Dendritic cell treated with granulocyte-macrophage colony-stimulating factor and Interleukin-4, amounts not matched to agents 40 ng/mL and 50 ng/mL, for 4 days (primary cell): ENCODE data around the gene CALN1.
"Not testable (repeated sequence)": the region's sequence is repeated elsewhere in the genome, so short reads cannot be mapped to it uniquely, and the experiment has no call there.

ENCODE experiments used
- H3K27ac Mint-ChIP-seq: one replicate; pipeline ENCODE4 v1.8.0; 2022; ENCODE audit warnings: mild to moderate bottlenecking, mixed read lengths
- H3K27me3 Mint-ChIP-seq: one replicate; pipeline ENCODE4 v1.8.0; 2022; ENCODE audit warnings: mild to moderate bottlenecking, mixed read lengths
- H3K36me3 Mint-ChIP-seq: one replicate; pipeline ENCODE4 v1.8.0; 2022; ENCODE audit warnings: low read depth, mixed read lengths
- H3K4me1 Mint-ChIP-seq: one replicate; pipeline ENCODE4 v1.8.0; 2022; ENCODE audit warnings: low read depth, mixed read lengths
- H3K4me3 Mint-ChIP-seq: one replicate; pipeline ENCODE4 v1.8.0; 2022; ENCODE audit warnings: mild to moderate bottlenecking, moderate library complexity, mixed read lengths
- H3K9me3 Mint-ChIP-seq: one replicate; pipeline ENCODE4 v1.8.0; 2022; ENCODE audit warnings: mixed read lengths
- intact Hi-C: fragments of 100-400 bp; cut with micrococcal nuclease; formaldehyde crosslinking; loops from one replicate; pipeline ENCODE4 v1.15.0; 2022

The CALN1 gene

DNA sequence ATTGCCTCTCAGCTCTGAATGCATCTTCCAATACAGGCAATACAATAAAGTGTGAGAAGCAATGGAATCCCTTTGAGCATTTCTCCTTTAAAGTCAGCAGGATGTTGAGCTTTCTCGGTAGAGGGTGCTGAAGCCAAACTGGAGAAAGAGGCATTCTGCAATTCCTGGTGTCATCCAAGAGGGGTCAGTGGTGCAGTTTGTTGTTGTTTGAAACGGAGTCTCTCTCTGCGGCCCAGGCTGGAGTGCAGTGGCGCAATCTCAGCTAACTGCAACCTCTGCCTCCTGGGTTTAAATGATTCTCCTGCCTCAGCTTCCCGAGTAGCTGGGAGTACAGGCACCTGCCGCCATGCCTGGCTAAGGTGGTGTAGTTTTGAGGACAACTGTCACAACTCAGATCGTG, 486.5 kb downstream of the CALN1 start:
- Mint-ChIP-seq H3K27ac (no peak overlapping the region), H3K4me1 (no peaks in the 10 kb centered on the region), H3K36me3 (no peaks in the 10 kb centered on the region), H3K4me3 (no peak overlapping the region), H3K27me3 (no peaks in the 10 kb centered on the region), H3K9me3 (peaks cover 36% of the 10 kb centered on the region)
- intact Hi-C loops = no loop called here

DNA sequence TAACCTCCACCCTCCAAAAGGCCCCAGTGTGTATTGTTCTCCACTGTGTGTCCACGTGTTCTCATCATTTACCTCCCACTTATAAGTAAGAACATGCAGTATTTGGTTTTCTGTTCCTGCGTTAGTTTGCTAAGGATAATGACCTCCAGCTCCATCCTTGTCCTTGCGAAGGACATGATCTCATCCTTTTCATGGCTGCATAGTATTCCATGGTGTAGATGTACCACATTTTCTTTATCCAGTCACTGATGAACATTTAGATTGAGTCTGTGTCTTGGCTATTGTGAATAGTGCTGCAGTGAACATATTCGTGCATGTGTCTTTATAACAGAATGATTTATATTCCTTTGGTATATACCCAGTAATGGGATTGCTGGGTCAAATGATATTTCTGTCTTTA, 497.9 kb downstream of the CALN1 start:
- intact Hi-C loops, H3K36me3 Mint-ChIP-seq, H3K4me3 Mint-ChIP-seq, H3K27ac Mint-ChIP-seq, H3K27me3 Mint-ChIP-seq, H3K4me1 Mint-ChIP-seq: not testable (repeated sequence)
- H3K9me3 Mint-ChIP-seq = peaks cover 35% of the 10 kb centered on the region

DNA sequence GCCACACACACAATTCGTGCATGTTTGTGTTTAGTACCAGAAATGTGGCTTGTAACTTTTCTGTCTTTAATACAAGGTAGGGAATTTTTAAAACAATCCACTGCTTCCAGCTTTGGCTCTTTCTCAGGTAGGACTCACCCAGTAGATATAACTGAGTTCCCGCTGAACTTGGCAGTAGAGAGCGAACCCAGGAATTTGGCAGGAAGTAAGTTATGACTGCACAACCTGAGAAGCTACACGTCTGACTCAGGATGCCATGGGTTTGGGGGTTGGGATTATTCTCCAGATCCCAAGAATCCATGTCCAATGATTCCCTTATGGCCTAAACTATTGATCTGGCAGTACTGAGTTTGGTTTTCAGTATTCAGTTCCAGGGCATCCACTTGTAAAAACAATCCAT, 499.7 kb downstream of the CALN1 start:
- peaks cover 35% of the 10 kb centered on the region for H3K9me3 Mint-ChIP-seq
- no peak overlapping the region for H3K4me3 Mint-ChIP-seq
- H3K36me3 Mint-ChIP-seq = no peaks in the 10 kb centered on the region
- no peak overlapping the region for H3K27ac Mint-ChIP-seq
- intact Hi-C loops = no loop called here
- no peaks in the 10 kb centered on the region for H3K27me3 Mint-ChIP-seq
- H3K4me1 Mint-ChIP-seq = no peaks in the 10 kb centered on the region

DNA sequence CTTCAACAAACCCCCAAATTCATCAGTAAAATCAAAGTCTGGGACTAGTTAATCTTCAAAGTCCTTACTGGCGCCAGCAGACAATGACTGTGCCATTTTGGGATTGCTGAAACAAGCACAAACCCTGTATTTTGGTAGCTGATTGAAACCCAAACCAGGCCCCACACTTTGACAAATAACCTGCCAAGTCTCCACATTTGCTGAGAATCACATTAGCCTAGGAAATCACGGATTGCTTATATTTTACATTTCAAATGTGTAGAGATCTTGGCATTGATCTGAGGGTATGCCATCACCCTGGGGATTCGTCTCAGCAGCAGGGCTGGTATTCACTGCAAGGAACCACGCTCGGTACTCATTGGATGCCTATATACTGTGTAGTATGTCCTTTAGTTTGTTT, 501.1 kb downstream of the CALN1 start:
- Mint-ChIP-seq H3K27me3 (no peaks in the 10 kb centered on the region), H3K4me3 (no peak overlapping the region), H3K9me3 (peaks cover 38% of the 10 kb centered on the region), H3K27ac (no peak overlapping the region), H3K36me3 (no peaks in the 10 kb centered on the region), H3K4me1 (no peaks in the 10 kb centered on the region)
- intact Hi-C loops = no loop called here

DNA sequence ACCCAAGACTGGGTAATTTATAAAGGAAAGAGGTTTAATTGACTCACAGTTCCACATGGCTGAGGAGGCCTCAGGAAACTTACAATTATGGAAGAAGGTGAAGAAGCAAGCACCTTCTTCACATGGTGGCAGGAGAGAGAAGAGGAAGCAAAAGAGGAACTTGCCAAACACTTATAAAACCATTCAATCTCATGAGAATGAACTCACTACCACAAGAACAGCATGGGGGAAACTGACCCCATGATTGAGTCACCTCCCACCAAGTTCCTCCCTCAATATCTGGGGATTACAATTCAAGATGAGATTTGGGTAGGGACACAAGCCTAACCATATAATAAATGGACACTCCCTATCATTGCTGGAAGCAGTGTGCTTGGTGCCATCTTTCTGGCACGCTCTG, 506.3 kb downstream of the CALN1 start:
- intact Hi-C loops = no loop called here
- H3K27ac Mint-ChIP-seq = no peak overlapping the region
- H3K4me3 Mint-ChIP-seq = no peak overlapping the region
- peaks cover 42% of the 10 kb centered on the region for H3K9me3 Mint-ChIP-seq
- H3K4me1 Mint-ChIP-seq = no peaks in the 10 kb centered on the region
- no peaks in the 10 kb centered on the region for H3K27me3 Mint-ChIP-seq
- no peaks in the 10 kb centered on the region for H3K36me3 Mint-ChIP-seq

DNA sequence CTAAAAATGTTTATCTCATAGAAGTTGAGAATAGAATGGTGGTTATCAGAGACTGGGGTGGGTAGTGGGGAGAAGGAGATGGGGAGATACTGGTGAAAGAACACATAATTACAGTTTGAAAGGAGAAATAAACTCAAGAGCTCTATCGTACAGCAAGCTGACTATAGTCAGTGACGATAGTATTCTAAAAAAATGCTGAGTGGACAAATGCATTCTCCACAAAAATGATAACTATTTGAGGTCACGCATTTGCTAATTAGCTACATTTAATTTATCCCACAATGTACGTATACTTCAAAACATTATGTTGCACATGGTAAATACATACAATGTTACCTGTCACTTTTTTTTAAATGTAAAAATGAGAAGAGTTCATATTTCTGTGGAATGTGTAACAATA, 507.7 kb downstream of the CALN1 start:
- intact Hi-C loops = no loop called here
- Mint-ChIP-seq H3K27me3 (no peaks in the 10 kb centered on the region), H3K27ac (no peak overlapping the region), H3K9me3 (peaks cover 31% of the 10 kb centered on the region), H3K4me3 (no peak overlapping the region), H3K4me1 (no peaks in the 10 kb centered on the region), H3K36me3 (no peaks in the 10 kb centered on the region)

DNA sequence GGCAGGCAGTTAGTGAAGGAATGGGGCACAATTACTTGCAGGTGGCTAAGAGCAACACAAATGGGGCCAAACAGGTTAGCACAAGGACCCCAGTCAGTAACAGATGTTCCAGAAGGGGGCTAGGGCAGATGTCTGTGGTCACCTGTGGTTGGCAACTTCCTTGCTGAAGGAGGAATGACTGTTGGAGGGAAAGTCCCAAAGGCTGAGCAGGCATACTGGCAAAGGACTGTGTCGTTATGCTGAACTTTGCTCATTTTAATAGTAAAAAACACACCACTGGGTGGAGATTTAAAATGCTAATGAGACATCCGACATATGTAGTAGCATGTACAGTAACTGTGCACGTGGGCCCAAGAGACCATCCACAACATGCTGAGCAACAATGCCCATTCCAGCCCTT, 511.6 kb downstream of the CALN1 start:
- Mint-ChIP-seq H3K27me3 (no peaks in the 10 kb centered on the region), H3K27ac (no peak overlapping the region), H3K4me3 (no peak overlapping the region), H3K36me3 (no peaks in the 10 kb centered on the region), H3K4me1 (peaks cover 7% of the 10 kb centered on the region), H3K9me3 (peaks cover 17% of the 10 kb centered on the region)
- intact Hi-C loops = no loop called here

DNA sequence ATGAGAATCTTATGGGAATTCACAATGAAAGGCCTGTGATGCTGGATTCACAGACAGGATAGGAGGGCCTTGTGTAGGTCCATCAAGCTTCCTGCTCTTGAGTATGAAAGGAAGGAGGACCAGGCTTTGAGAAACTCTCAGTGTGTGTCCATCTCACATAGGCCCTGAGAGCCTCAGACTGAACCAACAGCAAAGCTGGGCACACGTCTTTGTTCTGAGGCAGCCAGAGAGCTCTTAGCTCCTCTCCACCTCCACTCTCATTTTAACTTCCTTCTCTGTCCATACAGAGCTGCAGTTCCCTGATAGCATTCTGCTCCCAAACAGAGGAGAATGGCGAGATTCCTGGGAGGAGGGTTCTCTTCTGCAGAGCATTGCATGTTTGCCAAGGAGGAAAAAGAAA, 515.6 kb downstream of the CALN1 start:
- no peaks in the 10 kb centered on the region for H3K27me3 Mint-ChIP-seq
- H3K36me3 Mint-ChIP-seq = no peaks in the 10 kb centered on the region

DNA sequence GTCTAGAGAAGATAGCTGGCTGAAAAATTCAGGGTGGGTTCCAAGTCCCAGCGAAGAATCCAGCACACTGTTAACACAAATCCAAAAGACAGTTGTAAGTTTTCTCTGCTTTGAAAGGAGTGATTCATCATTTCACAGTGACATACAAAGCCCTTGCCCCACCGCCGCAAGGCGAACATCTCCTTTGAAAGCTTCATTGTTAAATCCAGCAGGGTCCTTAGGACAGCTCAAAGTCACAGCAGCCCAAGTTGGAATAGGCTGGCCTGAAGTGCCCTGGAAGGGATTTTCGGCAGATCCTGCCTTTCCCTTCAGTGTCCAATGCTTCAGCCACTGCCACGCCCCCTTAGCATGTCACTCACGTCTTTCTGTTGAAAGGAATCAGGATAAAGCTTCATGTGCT, 526.1 kb downstream of the CALN1 start:
- H3K4me1 Mint-ChIP-seq = no peaks in the 10 kb centered on the region
- intact Hi-C loops = no loop called here
- no peaks in the 10 kb centered on the region for H3K27me3 Mint-ChIP-seq
- no peak overlapping the region for H3K27ac Mint-ChIP-seq
- H3K9me3 Mint-ChIP-seq = peaks cover 30% of the 10 kb centered on the region
- H3K36me3 Mint-ChIP-seq = no peaks in the 10 kb centered on the region
- no peak overlapping the region for H3K4me3 Mint-ChIP-seq

More for the DNA sequence above, 515.6 kb downstream of the CALN1 start:
- no peaks in the 10 kb centered on the region for H3K9me3 Mint-ChIP-seq
- no peak overlapping the region for H3K4me3 Mint-ChIP-seq
- H3K4me1 Mint-ChIP-seq = peaks cover 7% of the 10 kb centered on the region
- intact Hi-C loops = no loop called here
- no peak overlapping the region for H3K27ac Mint-ChIP-seq

DNA sequence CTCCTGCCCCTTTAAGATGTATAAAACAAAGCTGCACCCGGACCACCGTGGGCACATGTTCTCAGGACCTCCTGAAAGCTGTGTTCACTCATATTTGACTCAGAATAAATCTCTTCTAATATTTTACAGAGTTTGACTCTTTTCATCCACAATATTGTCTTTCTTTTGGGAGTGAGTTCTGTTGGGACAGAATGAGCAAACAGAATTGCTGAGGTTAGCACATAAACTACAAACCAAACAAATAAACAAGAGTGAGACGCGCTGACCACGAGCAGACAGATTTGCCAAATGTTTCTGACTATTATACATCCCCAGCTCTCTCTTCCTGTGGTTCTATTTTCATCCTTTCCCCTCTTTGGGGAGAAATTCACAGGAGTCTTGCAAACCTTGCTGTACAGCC, 526.7 kb downstream of the CALN1 start:
- Mint-ChIP-seq H3K27me3 (no peaks in the 10 kb centered on the region), H3K27ac (no peak overlapping the region), H3K4me1 (no peaks in the 10 kb centered on the region), H3K9me3 (peaks cover 35% of the 10 kb centered on the region), H3K36me3 (no peaks in the 10 kb centered on the region), H3K4me3 (no peak overlapping the region)
- intact Hi-C loops = no loop called here

DNA sequence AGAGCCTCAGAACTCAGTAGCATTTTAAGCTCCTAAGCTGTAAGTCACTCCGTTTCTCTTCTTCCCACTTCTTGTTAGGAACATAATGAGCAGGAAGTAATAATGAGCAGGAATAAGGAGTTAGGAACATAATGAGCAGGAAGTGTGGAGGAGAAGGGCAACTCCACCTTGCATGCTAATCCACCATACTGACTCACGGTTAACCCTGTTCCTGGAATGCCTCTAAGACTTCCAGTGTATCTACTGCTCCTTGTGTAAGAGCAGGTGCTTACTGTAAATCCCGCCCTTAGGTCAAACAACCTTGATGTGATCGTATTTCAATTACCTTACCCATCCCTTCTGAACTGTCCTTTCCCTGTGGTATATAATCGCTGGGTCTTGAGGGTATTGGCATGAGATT, 528.7 kb downstream of the CALN1 start:
- no peaks in the 10 kb centered on the region for H3K27me3 Mint-ChIP-seq
- no peak overlapping the region for H3K4me3 Mint-ChIP-seq
- H3K9me3 Mint-ChIP-seq = peaks cover 39% of the 10 kb centered on the region
- no peak overlapping the region for H3K27ac Mint-ChIP-seq
- intact Hi-C loops = no loop called here
- H3K36me3 Mint-ChIP-seq = no peaks in the 10 kb centered on the region
- H3K4me1 Mint-ChIP-seq = no peaks in the 10 kb centered on the region

DNA sequence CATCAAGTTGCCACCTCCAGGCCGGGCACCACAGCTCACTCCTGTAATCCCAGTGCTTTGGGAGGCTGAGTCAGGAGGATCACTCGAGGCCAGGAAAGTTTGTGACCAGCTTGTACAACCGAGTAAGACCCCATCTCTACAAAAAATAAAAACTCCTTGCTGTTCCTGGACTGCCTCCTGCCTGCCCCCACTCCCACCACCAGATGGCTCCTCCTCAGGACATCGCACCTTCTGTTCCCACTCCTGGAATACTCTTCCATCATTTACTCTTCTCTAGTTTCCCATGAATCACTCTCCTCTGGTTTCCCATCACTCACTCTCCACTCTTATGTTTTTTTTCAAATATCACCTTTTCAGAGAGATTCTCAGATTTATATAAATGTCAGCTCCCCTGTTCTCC, 540.7 kb downstream of the CALN1 start:
- Mint-ChIP-seq H3K36me3 (no peaks in the 10 kb centered on the region), H3K4me1 (peaks cover 13% of the 10 kb centered on the region), H3K27me3 (no peaks in the 10 kb centered on the region), H3K9me3 (peaks cover 32% of the 10 kb centered on the region), H3K27ac (no peak overlapping the region), H3K4me3 (no peak overlapping the region)
- intact Hi-C loops = no loop called here

DNA sequence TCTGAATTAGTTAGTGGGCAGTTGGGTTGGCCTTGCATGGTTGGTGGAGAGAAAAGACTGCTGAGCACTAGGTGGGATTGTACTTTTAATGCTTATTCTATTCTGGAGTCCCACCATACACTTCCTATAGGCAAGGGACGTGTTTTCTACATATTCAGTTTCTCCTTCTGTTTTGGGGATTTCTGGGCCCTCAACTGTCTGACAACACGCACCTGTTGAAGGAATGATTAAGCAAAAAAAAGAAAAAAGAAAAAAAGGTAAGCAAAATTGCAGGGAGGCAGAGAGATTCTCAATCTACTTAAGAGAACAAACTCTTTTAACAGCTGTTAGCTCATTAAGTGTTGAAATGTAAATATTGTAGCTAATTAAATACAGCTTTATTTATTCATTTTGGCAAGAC, 541.3 kb downstream of the CALN1 start:
- no peaks in the 10 kb centered on the region for H3K27me3 Mint-ChIP-seq
- no peak overlapping the region for H3K4me3 Mint-ChIP-seq

DNA sequence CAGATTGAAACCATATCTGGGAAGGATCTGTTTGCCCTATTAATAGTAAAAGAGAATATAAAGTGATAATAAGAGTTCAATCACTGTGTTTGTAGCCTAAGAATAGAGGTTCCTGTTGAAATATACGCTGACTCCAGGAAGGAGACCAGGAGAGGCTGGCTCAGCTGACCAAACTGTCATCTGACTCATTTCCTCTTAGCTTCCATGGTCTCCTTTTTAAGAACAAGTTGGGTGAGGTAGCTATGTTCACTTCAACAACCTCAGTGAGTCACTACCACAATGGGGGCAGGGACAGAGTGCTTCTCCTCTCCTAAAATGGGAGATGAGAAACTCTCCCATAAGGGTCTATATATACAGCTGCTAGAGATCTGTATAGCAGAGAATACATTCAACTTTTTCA, 543.3 kb downstream of the CALN1 start:
- peaks cover 18% of the 10 kb centered on the region for H3K9me3 Mint-ChIP-seq
- no peaks in the 10 kb centered on the region for H3K27me3 Mint-ChIP-seq
- no peaks in the 10 kb centered on the region for H3K36me3 Mint-ChIP-seq
- H3K4me3 Mint-ChIP-seq = no peak overlapping the region
- peak overlapping the region; percentile 46 for H3K27ac Mint-ChIP-seq
- intact Hi-C loops = no loop called here
- peaks cover 13% of the 10 kb centered on the region for H3K4me1 Mint-ChIP-seq

More for the DNA sequence above, 541.3 kb downstream of the CALN1 start:
- Mint-ChIP-seq H3K9me3 (peaks cover 26% of the 10 kb centered on the region), H3K27ac (no peak overlapping the region), H3K4me1 (peaks cover 13% of the 10 kb centered on the region), H3K36me3 (no peaks in the 10 kb centered on the region)
- intact Hi-C loops = no loop called here

DNA sequence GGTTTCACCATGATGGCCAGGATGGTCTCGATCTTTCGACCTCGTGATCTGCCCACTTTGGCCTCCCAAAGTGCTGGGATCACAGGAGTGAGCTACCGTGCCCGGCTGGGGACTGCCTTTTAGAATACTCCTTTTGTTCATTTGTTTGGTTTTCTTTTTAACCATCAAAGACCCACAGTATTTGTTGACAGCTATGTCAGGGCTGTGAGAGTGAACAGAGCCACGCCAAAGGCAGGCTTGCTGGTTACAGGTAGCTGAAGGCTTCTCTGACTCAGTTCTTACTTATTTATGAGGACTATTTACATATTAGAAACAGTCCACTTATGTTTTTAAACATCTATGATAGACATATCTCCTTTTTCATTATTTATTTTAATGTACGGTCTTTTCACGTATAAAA, 544.5 kb downstream of the CALN1 start:
- intact Hi-C loops = no loop called here
- Mint-ChIP-seq H3K27me3 (no peaks in the 10 kb centered on the region), H3K27ac (no peak overlapping the region), H3K36me3 (no peaks in the 10 kb centered on the region), H3K9me3 (peaks cover 20% of the 10 kb centered on the region), H3K4me3 (no peak overlapping the region), H3K4me1 (peaks cover 13% of the 10 kb centered on the region)

DNA sequence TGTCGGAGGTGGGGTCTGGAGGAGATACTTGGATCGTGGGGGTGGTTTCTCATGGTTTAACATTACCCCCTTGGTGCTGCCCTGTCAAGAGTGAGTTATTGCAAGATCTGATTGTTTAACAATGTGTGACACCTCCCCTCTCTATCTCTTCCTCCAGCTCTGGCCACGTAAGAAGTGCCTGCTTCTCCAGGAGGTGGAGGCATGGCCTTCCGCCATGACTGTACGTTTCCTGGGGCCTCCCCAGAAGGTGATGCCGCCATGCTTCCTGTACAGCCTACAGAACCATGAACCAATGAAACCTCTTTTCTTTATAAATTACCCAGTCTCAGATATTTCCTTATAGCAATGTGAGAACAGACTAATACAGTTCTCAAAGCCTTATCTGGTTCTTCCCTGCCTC, 547.0 kb downstream of the CALN1 start:
- H3K36me3 Mint-ChIP-seq = no peaks in the 10 kb centered on the region
- H3K4me3 Mint-ChIP-seq = no peak overlapping the region
- intact Hi-C loops = no loop called here
- H3K4me1 Mint-ChIP-seq = peaks cover 13% of the 10 kb centered on the region
- no peak overlapping the region for H3K27ac Mint-ChIP-seq
- no peaks in the 10 kb centered on the region for H3K27me3 Mint-ChIP-seq
- H3K9me3 Mint-ChIP-seq = peaks cover 31% of the 10 kb centered on the region
